HCT116 (cell line): ENCODE results near the gene ACOX3. TPM values are rescaled to one million over a fixed set of nuclear protein-coding genes. Genes with fewer than 3 reads are reported as not detected.

Experiments used
- ATAC-seq: fragments of 200-7000 bp; cut with Tn5 transposase; 2 replicates; pipeline ENCODE4 v1.9.1; 2020; ENCODE audit warnings: mild to moderate bottlenecking, moderate library complexity
- BruUV-seq: library from RNA; stranded (reverse); fragments of 400-500 nt; replicated peaks from 2 replicates; lab custom pipeline; 2021; lab: Mats Ljungman, UMichigan
- CTCF ChIA-PET: fragments of 300-600 bp; sonication (Branson Sonifier 250); formaldehyde crosslinking; loops from one replicate; lab custom pipeline; 2021; ENCODE audit warnings: antibody characterized with exemption; lab: Charles Lee
- POLR2A ChIA-PET: fragments of 300-600, 350-600 bp; sonication (Branson Sonifier 250); formaldehyde crosslinking; loops from one replicate; lab custom pipeline; 2021; ENCODE audit warnings: antibody characterized with exemption; lab: Charles Lee
- RAD21 ChIA-PET, 2 experiments: fragments of 300-600 bp; sonication (Branson Sonifier 250); formaldehyde crosslinking; loops; one replicate each; lab custom pipeline; 2023; ENCODE audit warnings: low total read pairs in 2 of 2; ENCODE audit not compliant: uncharacterized antibody in 2 of 2, unreplicated experiment in 2 of 2, low non-redundant PET in 1 of 2; lab: Charles Lee
- DNase-seq: peaks from one replicate; pipeline ENCODE4 v3.0.0-alpha.2; 2010; ENCODE audit warnings: low read depth, low spot score
- H2AFZ ChIP-seq: fragments of 200-600 bp; shearing (Covaris generic), sonication (generic); 2 replicates; pipeline ENCODE4 v1.6.1; 2017; ENCODE audit warnings: low read depth, mixed run types, mixed read lengths, antibody characterized with exemption, low read length; ENCODE audit not compliant: poor library complexity, severe bottlenecking
- H3K27ac ChIP-seq: 2 replicates; pipeline ENCODE4 v1.5.1; 2012; ENCODE audit warnings: low read depth, low read length
- H3K27me3 ChIP-seq: fragments of 200-600 bp; sonication (generic); 2 replicates; pipeline ENCODE4 v1.6.1; 2016; ENCODE audit warnings: mixed run types, low read length, mixed read lengths; ENCODE audit not compliant: insufficient read depth
- H3K36me3 ChIP-seq, 2 experiments: fragments of 200-500 bp in 1 of 2; fragments of 200-600 bp in 1 of 2; sonication (Bioruptor generic) in 1 of 2; sonication (generic) in 1 of 2; 2 replicates each; pipeline versions ENCODE4 v1.5.1 to v1.6.1; 2014 to 2016; ENCODE audit warnings: low read length in 2 of 2, inconsistent platforms in 1 of 2, mixed read lengths in 1 of 2, mixed run types in 1 of 2; ENCODE audit not compliant: insufficient read depth in 2 of 2, control insufficient read depth in 1 of 2
- H3K4me1 ChIP-seq, 2 experiments: fragments of 200-600 bp in 1 of 2; sonication (generic) in 1 of 2; 2 replicates each; pipeline versions ENCODE4 v1.5.1 to v1.6.1; 2012 to 2017; ENCODE audit warnings: low read length in 2 of 2, inconsistent platforms in 1 of 2, mild to moderate bottlenecking in 1 of 2, mixed read lengths in 1 of 2, mixed run types in 1 of 2, moderate library complexity in 1 of 2; ENCODE audit not compliant: insufficient read depth in 2 of 2, control insufficient read depth in 1 of 2
- H3K4me2 ChIP-seq: fragments of 200-600 bp; sonication (generic); 2 replicates; pipeline ENCODE4 v1.6.1; 2017; ENCODE audit warnings: mixed run types, low read length, mixed read lengths
- H3K4me3 ChIP-seq, 2 experiments: fragments of 200-600 bp in 1 of 2; sonication (generic) in 1 of 2; replicated peaks in 1 of 2; 2 replicates each; pipeline ENCODE4 v1.5.1; 2011 to 2016; ENCODE audit warnings: low read length in 2 of 2, control low read depth in 1 of 2, low read depth in 1 of 2, mild to moderate bottlenecking in 1 of 2, mixed read lengths in 1 of 2, mixed run types in 1 of 2
- H3K79me2 ChIP-seq: fragments of 200-600 bp; sonication (generic); 2 replicates; pipeline ENCODE4 v1.6.1; 2017; ENCODE audit warnings: mild to moderate bottlenecking, mixed run types, low read length, moderate library complexity, mixed read lengths; ENCODE audit not compliant: insufficient read depth
- H3K9ac ChIP-seq: fragments of 200-600 bp; sonication (generic); 2 replicates; pipeline ENCODE4 v1.6.1; 2016; ENCODE audit warnings: low read length, mixed read lengths
- H3K9me2 ChIP-seq: fragments of 200-600 bp; sonication (generic), shearing (Covaris generic); 2 replicates; pipeline ENCODE4 v1.6.1; 2017; ENCODE audit warnings: mixed run types, mild to moderate bottlenecking, moderate library complexity; ENCODE audit not compliant: insufficient read depth
- H3K9me3 ChIP-seq, 2 experiments: fragments of 200-500 bp in 1 of 2; fragments of 200-600 bp in 1 of 2; sonication (Bioruptor generic) in 1 of 2; sonication (generic) in 1 of 2; 2 replicates each; pipeline ENCODE4 v1.6.1; 2014 to 2017; ENCODE audit warnings: low read length in 2 of 2, mixed read lengths in 2 of 2, inconsistent platforms in 1 of 2, low read depth in 1 of 2, mild to moderate bottlenecking in 1 of 2, mixed run types in 1 of 2, moderate library complexity in 1 of 2; ENCODE audit not compliant: control insufficient read depth in 1 of 2, insufficient read depth in 1 of 2
- H4K20me1 ChIP-seq: fragments of 200-600 bp; sonication (generic), shearing (Covaris generic); 2 replicates; pipeline ENCODE4 v1.6.1; 2017; ENCODE audit warnings: mixed run types, mild to moderate bottlenecking, moderate library complexity; ENCODE audit not compliant: insufficient read depth
- CBX3 ChIP-seq: IDR thresholded peaks from 2 replicates; pipeline ENCODE4 v1.6.1; 2012; ENCODE audit warnings: low read depth
- CEBPB ChIP-seq: IDR thresholded peaks from 2 replicates; pipeline ENCODE4 v1.6.1; 2012; ENCODE audit warnings: low read depth
- EGR1 ChIP-seq: IDR thresholded peaks from 2 replicates; pipeline ENCODE4 v1.6.1; 2012; ENCODE audit warnings: low read depth
- EZH2 ChIP-seq: fragments of 200-600 bp; sonication (generic); IDR thresholded peaks from 2 replicates; pipeline ENCODE4 v1.6.1; 2017; ENCODE audit warnings: antibody characterized with exemption, mixed run types
- FOSL1 ChIP-seq: IDR thresholded peaks from 2 replicates; pipeline ENCODE4 v1.6.1; 2012; ENCODE audit warnings: low read depth
- JUND ChIP-seq: IDR thresholded peaks from 2 replicates; pipeline ENCODE4 v1.6.1; 2012
- POLR2A ChIP-seq: IDR thresholded peaks from 2 replicates; pipeline ENCODE4 v1.7.0; 2011; ENCODE audit warnings: borderline replicate concordance; ENCODE audit not compliant: insufficient read depth, insufficient read length; ENCODE audit errors: extremely low read depth
- POLR2AphosphoS5 ChIP-seq: IDR thresholded peaks from 2 replicates; pipeline ENCODE4 v1.6.1; 2011; ENCODE audit warnings: mild to moderate bottlenecking, low read depth, low read length, moderate library complexity
- RAD21 ChIP-seq: IDR thresholded peaks from 2 replicates; pipeline ENCODE4 v1.6.1; 2012; ENCODE audit warnings: low read depth, mild to moderate bottlenecking
- SIN3A ChIP-seq: IDR thresholded peaks from 2 replicates; pipeline ENCODE4 v1.6.1; 2012; ENCODE audit warnings: low read depth
- SP1 ChIP-seq: IDR thresholded peaks from 2 replicates; pipeline ENCODE4 v1.6.1; 2012; ENCODE audit warnings: low read depth
- SRF ChIP-seq: IDR thresholded peaks from 2 replicates; pipeline ENCODE4 v1.6.1; 2012; ENCODE audit warnings: low read depth
- TCF7L2 ChIP-seq: IDR thresholded peaks from 2 replicates; pipeline ENCODE4 v1.7.0; 2011; ENCODE audit warnings: borderline replicate concordance, inconsistent platforms; ENCODE audit not compliant: insufficient read depth, insufficient read length; ENCODE audit errors: extremely low read depth
- ZFX ChIP-seq: fragments of 450-650 bp; IDR thresholded peaks from 2 replicates; pipeline ENCODE4 v1.6.1; 2017
- ZNF274 ChIP-seq: fragments of 200-500 bp; sonication (Bioruptor generic); IDR thresholded peaks from 2 replicates; pipeline ENCODE4 v1.6.1; 2014; ENCODE audit warnings: mild to moderate bottlenecking, low read depth, low read length, inconsistent platforms
- intact Hi-C: fragments of 100-400 bp; cut with micrococcal nuclease; formaldehyde crosslinking; loops from 2 replicates; pipeline ENCODE4 v1.10.0; 2022
- total RNA-seq: library from RNA; stranded (reverse); gene quantifications from one replicate; pipeline ENCODE4 v1.2.1, GENCODE V29; 2021; ENCODE audit not compliant: unreplicated experiment
- TF ChIP-seq, protein P1 (sequence below): IDR thresholded peaks from 2 replicates; pipeline ENCODE4 v1.6.1; 2012; ENCODE audit warnings: low read depth
- TF ChIP-seq, protein P2 (sequence below), 3 experiments: fragments of 200-600 bp in 1 of 3; sonication (generic) in 1 of 3; IDR thresholded peaks in 2 of 3; conservative IDR thresholded peaks in 1 of 3; 2 replicates each; pipeline ENCODE4 v1.5.1; 2012 to 2017; ENCODE audit warnings: low read depth in 2 of 3, low read length in 2 of 3, antibody characterized with exemption in 1 of 3, borderline replicate concordance in 1 of 3, control low read depth in 1 of 3, mild to moderate bottlenecking in 1 of 3, mixed read lengths in 1 of 3, mixed run types in 1 of 3, moderate library complexity in 1 of 3; ENCODE audit not compliant: insufficient read depth in 1 of 3
- TF ChIP-seq, protein P3 (sequence below): IDR thresholded peaks from 2 replicates; pipeline ENCODE4 v1.6.1; 2011; ENCODE audit warnings: mild to moderate bottlenecking, low read length, moderate library complexity; ENCODE audit not compliant: insufficient replicate concordance; ENCODE audit errors: extremely low read depth
- TF ChIP-seq, protein P4 (sequence below): IDR thresholded peaks from 2 replicates; pipeline ENCODE4 v1.6.1; 2012

ACOX3 gene
- total RNA-seq, 1 experiment from 2014 or later, result 16.9 TPM

DNA sequence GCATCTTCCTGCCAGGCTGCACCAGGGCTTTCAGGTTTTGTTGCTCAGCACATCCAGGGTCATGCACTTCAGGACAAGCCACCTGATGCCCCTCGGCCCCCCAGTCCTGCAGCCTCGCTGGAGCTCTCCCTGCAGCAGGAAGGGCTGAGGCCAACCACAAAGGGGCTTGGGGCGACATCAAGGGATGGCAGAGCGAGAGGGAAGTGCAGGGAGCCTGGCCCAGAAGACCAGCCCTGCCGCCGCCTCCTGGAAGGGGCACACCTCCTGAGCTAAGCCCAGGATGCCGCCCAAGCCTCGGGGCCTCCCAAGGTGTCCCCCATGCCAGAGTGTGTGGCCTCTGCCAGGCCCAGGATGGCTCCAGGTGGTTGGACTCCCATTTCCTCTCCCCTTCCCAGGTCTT, 37.2 kb upstream of the ACOX3 start:
- Histone ChIP-seq H3K4me2 (no peak overlapping the region), H3K36me3 (peaks cover 0 to 8% of the 10 kb centered on the region in 2 experiments; a peak in 2 of 4 replicates), H2AFZ (no peak overlapping the region), H4K20me1 (no peaks in the 10 kb centered on the region), H3K9me2 (no peaks in the 10 kb centered on the region), H3K79me2 (no peaks in the 10 kb centered on the region), H3K9me3 (no peaks in the 10 kb centered on the region), H3K27ac (no peak overlapping the region), H3K4me3 (no peak overlapping the region), H3K4me1 (no peaks in the 10 kb centered on the region), H3K27me3 (no peaks in the 10 kb centered on the region), H3K9ac (no peak overlapping the region)
- POLR2A ChIA-PET, result no interaction called here
- no TSS peak for BruUV-seq
- no peak for DNase-seq
- RAD21 ChIA-PET, result no interaction called here
- TF ChIP-seq ZNF274 (no peak), JUND (no peak), ZFX (no peak), CEBPB (no peak), SP1 (no peak), SIN3A (no peak), POLR2AphosphoS5 (no peak), POLR2A (no peak), SRF (no peak), EZH2 (no peak), FOSL1 (no peak), CBX3 (no peak), RAD21 (no peak), TCF7L2 (no peak), EGR1 (no peak)
- TF ChIP-seq, protein P1, sequence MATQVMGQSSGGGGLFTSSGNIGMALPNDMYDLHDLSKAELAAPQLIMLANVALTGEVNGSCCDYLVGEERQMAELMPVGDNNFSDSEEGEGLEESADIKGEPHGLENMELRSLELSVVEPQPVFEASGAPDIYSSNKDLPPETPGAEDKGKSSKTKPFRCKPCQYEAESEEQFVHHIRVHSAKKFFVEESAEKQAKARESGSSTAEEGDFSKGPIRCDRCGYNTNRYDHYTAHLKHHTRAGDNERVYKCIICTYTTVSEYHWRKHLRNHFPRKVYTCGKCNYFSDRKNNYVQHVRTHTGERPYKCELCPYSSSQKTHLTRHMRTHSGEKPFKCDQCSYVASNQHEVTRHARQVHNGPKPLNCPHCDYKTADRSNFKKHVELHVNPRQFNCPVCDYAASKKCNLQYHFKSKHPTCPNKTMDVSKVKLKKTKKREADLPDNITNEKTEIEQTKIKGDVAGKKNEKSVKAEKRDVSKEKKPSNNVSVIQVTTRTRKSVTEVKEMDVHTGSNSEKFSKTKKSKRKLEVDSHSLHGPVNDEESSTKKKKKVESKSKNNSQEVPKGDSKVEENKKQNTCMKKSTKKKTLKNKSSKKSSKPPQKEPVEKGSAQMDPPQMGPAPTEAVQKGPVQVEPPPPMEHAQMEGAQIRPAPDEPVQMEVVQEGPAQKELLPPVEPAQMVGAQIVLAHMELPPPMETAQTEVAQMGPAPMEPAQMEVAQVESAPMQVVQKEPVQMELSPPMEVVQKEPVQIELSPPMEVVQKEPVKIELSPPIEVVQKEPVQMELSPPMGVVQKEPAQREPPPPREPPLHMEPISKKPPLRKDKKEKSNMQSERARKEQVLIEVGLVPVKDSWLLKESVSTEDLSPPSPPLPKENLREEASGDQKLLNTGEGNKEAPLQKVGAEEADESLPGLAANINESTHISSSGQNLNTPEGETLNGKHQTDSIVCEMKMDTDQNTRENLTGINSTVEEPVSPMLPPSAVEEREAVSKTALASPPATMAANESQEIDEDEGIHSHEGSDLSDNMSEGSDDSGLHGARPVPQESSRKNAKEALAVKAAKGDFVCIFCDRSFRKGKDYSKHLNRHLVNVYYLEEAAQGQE, result no peak
- TF ChIP-seq, protein P2, sequence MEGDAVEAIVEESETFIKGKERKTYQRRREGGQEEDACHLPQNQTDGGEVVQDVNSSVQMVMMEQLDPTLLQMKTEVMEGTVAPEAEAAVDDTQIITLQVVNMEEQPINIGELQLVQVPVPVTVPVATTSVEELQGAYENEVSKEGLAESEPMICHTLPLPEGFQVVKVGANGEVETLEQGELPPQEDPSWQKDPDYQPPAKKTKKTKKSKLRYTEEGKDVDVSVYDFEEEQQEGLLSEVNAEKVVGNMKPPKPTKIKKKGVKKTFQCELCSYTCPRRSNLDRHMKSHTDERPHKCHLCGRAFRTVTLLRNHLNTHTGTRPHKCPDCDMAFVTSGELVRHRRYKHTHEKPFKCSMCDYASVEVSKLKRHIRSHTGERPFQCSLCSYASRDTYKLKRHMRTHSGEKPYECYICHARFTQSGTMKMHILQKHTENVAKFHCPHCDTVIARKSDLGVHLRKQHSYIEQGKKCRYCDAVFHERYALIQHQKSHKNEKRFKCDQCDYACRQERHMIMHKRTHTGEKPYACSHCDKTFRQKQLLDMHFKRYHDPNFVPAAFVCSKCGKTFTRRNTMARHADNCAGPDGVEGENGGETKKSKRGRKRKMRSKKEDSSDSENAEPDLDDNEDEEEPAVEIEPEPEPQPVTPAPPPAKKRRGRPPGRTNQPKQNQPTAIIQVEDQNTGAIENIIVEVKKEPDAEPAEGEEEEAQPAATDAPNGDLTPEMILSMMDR (IDR thresholded peaks at IDR 0.05 in 2 of 3, conservative IDR thresholded peaks at IDR 0.05 in 1 of 3; ENCODE audit: borderline replicate concordance in 1 of 3, insufficient read depth in 1 of 3, low read depth in 2 of 3, low read length in 2 of 3), result no peak
- TF ChIP-seq, protein P3, sequence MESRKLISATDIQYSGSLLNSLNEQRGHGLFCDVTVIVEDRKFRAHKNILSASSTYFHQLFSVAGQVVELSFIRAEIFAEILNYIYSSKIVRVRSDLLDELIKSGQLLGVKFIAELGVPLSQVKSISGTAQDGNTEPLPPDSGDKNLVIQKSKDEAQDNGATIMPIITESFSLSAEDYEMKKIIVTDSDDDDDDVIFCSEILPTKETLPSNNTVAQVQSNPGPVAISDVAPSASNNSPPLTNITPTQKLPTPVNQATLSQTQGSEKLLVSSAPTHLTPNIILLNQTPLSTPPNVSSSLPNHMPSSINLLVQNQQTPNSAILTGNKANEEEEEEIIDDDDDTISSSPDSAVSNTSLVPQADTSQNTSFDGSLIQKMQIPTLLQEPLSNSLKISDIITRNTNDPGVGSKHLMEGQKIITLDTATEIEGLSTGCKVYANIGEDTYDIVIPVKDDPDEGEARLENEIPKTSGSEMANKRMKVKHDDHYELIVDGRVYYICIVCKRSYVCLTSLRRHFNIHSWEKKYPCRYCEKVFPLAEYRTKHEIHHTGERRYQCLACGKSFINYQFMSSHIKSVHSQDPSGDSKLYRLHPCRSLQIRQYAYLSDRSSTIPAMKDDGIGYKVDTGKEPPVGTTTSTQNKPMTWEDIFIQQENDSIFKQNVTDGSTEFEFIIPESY, result no peak
- TF ChIP-seq, protein P4, sequence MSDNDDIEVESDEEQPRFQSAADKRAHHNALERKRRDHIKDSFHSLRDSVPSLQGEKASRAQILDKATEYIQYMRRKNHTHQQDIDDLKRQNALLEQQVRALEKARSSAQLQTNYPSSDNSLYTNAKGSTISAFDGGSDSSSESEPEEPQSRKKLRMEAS, result no peak
- intact Hi-C loops, result no loop called here
- ATAC-seq, result no peak; the same call in 1 of the 2 replicates
- CTCF ChIA-PET, result no interaction called here
